Heart left ventricle (tissue), 16 donors: ENCODE measurements around the gene PCDHB8. TPM values are rescaled to one million over a fixed set of nuclear protein-coding genes. Genes with fewer than 3 reads are reported as not detected.
"Not testable (repeated sequence)": the region's sequence is repeated elsewhere in the genome, so short reads cannot be mapped to it uniquely, and the experiment has no call there.

ENCODE experiments used
- ATAC-seq, 4 donors: fragments of 200-7000 bp; cut with Tn5 transposase; one replicate each; pipeline ENCODE4 v1.9.1; 2020 to 2022; ENCODE audit warnings: moderate library complexity in 4 of 4, mild to moderate bottlenecking in 3 of 4, moderate number of reproducible peaks in 1 of 4
- DNase-seq, 5 donors: peaks; one replicate each; pipeline ENCODE4 v3.0.0-alpha.2; 2020
- H3K27ac ChIP-seq, 12 donors: fragments of 200-600 bp; sonication (generic) in 4 of 12; one replicate each; pipeline versions ENCODE4 v1.5.0 to v1.8.0; 2016 to 2022; ENCODE audit warnings: mild to moderate bottlenecking in 2 of 12
- H3K27me3 ChIP-seq, 9 donors: fragments of 200-600 bp; sonication (generic) in 2 of 9; one replicate each; pipeline versions ENCODE4 v1.5.1 to v1.8.0; 2016 to 2022; ENCODE audit warnings: mild to moderate bottlenecking in 3 of 9
- H3K36me3 ChIP-seq, 9 donors: fragments of 200-600 bp; sonication (generic) in 2 of 9; one replicate each; pipeline versions ENCODE4 v1.5.0 to v1.8.0; 2018 to 2022; ENCODE audit warnings: mild to moderate bottlenecking in 2 of 9
- H3K4me1 ChIP-seq, 12 donors: fragments of 200-600 bp; sonication (generic) in 4 of 12; one replicate each; pipeline versions ENCODE4 v1.5.0 to v1.8.0; 2016 to 2022; ENCODE audit warnings: mild to moderate bottlenecking in 3 of 12
- H3K4me3 ChIP-seq, 12 donors: fragments of 200-600 bp; sonication (generic) in 4 of 12; one replicate each; pipeline versions ENCODE4 v1.5.0 to v1.8.0; 2017 to 2022; ENCODE audit warnings: mild to moderate bottlenecking in 9 of 12, moderate library complexity in 4 of 12
- H3K9me3 ChIP-seq, 12 donors: fragments of 200-600 bp; sonication (generic) in 4 of 12; one replicate each; pipeline versions ENCODE4 v1.5.0 to v1.8.0; 2016 to 2022; ENCODE audit warnings: mild to moderate bottlenecking in 1 of 12
- POLR2A ChIP-seq, 2 donors: fragments of 450-650 bp; IDR thresholded peaks; one replicate each; pipeline ENCODE4 v1.6.1; 2017; ENCODE audit warnings: antibody characterized with exemption in 2 of 2, mild to moderate bottlenecking in 2 of 2, moderate library complexity in 2 of 2
- WGBS, 4 donors: extraction: QIAGEN DNeasy Blood & Tissue Kit in 2 of 4; methylation state at CpG; one replicate each; pipeline versions ENCODE4 v1.1.5 to v1.1.7; 2013 to 2018; 5-methylcytosine and 5-hydroxymethylcytosine counted together
- intact Hi-C, 10 donors: fragments of 100-400 bp; cut with DNase I; formaldehyde crosslinking; loops; one replicate each; pipeline versions ENCODE4 v1.11.1 to v1.14.2; 2022
- long read RNA-seq, 3 donors: library from polyadenylated mRNA; unstranded; transcript quantifications; one replicate each; pipeline ENCODE4 v2.0.0, GENCODE V29; 2020 to 2021
- polyA plus RNA-seq, 2 donors: library from polyadenylated mRNA; stranded (reverse); fragments of 200-250 nt; gene quantifications; one replicate each; pipeline ENCODE4 v1.2.3, GENCODE V29; 2013
- total RNA-seq, 9 donors: library from RNA; depleted of rRNA in 2 of 9; stranded (reverse); fragments of >200 nt in 2 of 9; fragmentation: NEBNext Ultra II Directional in 3 of 9; extraction: Animal tissue kit (Norgen Biotek cat#: 25700) in 3 of 9; gene quantifications; one replicate each; pipeline versions ENCODE4 v1.1.0 to v1.2.4, GENCODE V29; 2016 to 2023
- TF ChIP-seq, protein P1 (sequence below), 12 donors: fragments of 200-600 bp; sonication (generic) in 4 of 12; IDR thresholded peaks; one replicate each; pipeline versions ENCODE4 v1.5.0 to v1.8.0; 2018 to 2022; ENCODE audit warnings: antibody characterized with exemption in 12 of 12, mild to moderate bottlenecking in 5 of 12
- donor health status: ischemic (EF 13 %, LVEDD 7.1; RV severe dilation, severe dysfunction).
- donor health status: healthy with polysubstance abuse.
- donor health status: DM: no; HTN: yes; CAD: no.
- donor health status: DM: no; HTN: no; CAD: no.
- donor health status: ischemic (EF 25% LVEDD 6.9; RV normal size, moderate dysfunction).
- donor health status: ischemic (EF 25% LVEDD 5.7; RV mildly dilated, moderate dysfunction).
- donor health status: healthy.
- donor health status: DM: yes; HTN: yes; CAD: no.
- donor health status: ischemic (EF 35%, LVEDD 5.7; RV mildly dilated, moderate dysfunction).
- donor health status: nonischemic (EF 11% LVEDD 7.7; RV severe dilation, severe dysfunction).
- donor health status: DM: yes; HTN: yes; CAD: no.
- donor health status: PGD.
- donor health status: ischemic (EF 29% LVEDD 5.4; RV normal size, mild dysfunction).
- donor health status: nonischemic (EF 23%, LVEDD 6.1; RV moderate dilation, normal function).

The PCDHB8 gene
- total RNA-seq (1 to 10 TPM in 8 of 9 donors, under 1 TPM in 1; 0.63 to 3.8 (median 1.5) TPM), polyA plus RNA-seq (under 1 TPM; 0.23 to 0.51 TPM)
- long read RNA-seq, donor 1, partial matches to known transcripts: 0 of 1 reads
- long read RNA-seq, donor 1, other reads (novel, unspliced or antisense): 0 of 1 reads
- long read RNA-seq, donor 2, partial matches to known transcripts: 0 of 4 reads
- long read RNA-seq, donor 2, other reads (novel, unspliced or antisense): 0 of 4 reads
- long read RNA-seq, donor 3, partial matches to known transcripts: 0 of 2 reads
- long read RNA-seq, donor 3, other reads (novel, unspliced or antisense): 0 of 2 reads

- peaks cover 0 to 79% (median 27%) of the 10 kb centered on the region in 12 donors for H3K9me3 ChIP-seq
- H3K27me3 ChIP-seq: peaks cover 0 to 71% (median 33%) of the 10 kb centered on the region in 9 donors
Measured at GRCh38 chr5:141177577-141178191, at the start of gene PCDHB8. PCDHB8 (plus strand) TSS chr5:141177790; CDS start chr5:141178035, 245 bp downstream.

DNA sequence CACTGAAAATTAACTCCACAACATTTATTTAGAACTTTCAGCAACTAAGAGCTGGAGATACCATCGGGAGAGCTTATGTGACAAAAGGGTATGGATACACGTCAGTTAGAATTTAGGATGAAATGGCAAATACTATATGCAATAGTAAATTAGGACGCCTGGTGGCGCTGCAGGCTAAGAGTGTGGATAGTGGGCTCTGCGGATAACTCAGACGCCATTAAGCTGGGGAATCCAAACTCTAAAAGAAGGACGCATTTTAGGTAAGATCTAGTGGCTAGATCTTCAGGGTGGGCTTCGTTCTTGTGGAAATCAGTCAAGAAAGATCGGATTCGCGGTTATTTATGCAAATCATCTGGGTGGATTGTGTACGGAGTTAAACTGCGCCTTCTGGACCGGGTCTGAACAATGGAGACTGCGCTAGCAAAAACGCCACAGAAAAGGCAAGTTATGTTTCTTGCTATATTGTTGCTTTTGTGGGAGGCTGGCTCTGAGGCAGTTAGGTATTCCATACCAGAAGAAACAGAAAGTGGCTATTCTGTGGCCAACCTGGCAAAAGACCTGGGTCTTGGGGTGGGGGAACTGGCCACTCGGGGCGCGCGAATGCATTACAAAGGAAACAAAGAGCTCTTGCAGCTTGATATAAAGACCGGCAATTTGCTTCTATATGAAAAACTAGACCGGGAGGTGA is 42.4 kb upstream of the PCDHB8 start, which contains the start of gene PCDHB5:
Gene PCDHB5 (plus strand): TSS at position 177 of the 688 bp plus-strand sequence. CDS start 229 bp downstream, at position 406.
- no peaks in the 10 kb centered on the region for H3K36me3 ChIP-seq
- ATAC-seq (peak in 2 of 4 donors; percentile 44 to 67), DNase-seq (no peak)
- no peaks in the 10 kb centered on the region for H3K4me1 ChIP-seq
- H3K4me3 ChIP-seq: peak within 1 kb of the TSS; percentile 5 to 61 (median 44)
- intact Hi-C loops: no loop called here
- peak within 1 kb of the TSS in 3 of 12 donors; percentile 36 to 53 (median 45) for H3K27ac ChIP-seq
- peaks cover 0 to 100% (median 44%) of the 10 kb centered on the region in 12 donors for H3K9me3 ChIP-seq
- peaks cover 0 to 4% (median 0%) of the 10 kb centered on the region in 9 donors for H3K27me3 ChIP-seq
- 12 to 17% (median 15%) methylated on average over 22 of the region's 22 CpGs for WGBS, 4 donors
- TF ChIP-seq POLR2A (IDR thresholded peaks at IDR 0.05): no peak
- TF ChIP-seq, protein P1, sequence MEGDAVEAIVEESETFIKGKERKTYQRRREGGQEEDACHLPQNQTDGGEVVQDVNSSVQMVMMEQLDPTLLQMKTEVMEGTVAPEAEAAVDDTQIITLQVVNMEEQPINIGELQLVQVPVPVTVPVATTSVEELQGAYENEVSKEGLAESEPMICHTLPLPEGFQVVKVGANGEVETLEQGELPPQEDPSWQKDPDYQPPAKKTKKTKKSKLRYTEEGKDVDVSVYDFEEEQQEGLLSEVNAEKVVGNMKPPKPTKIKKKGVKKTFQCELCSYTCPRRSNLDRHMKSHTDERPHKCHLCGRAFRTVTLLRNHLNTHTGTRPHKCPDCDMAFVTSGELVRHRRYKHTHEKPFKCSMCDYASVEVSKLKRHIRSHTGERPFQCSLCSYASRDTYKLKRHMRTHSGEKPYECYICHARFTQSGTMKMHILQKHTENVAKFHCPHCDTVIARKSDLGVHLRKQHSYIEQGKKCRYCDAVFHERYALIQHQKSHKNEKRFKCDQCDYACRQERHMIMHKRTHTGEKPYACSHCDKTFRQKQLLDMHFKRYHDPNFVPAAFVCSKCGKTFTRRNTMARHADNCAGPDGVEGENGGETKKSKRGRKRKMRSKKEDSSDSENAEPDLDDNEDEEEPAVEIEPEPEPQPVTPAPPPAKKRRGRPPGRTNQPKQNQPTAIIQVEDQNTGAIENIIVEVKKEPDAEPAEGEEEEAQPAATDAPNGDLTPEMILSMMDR (IDR thresholded peaks at IDR 0.05): peak in 11 of 12 donors; percentile 25 to 62 (median 44)

More at GRCh38 chr5:141177577-141178191, at the start of gene PCDHB8:
- H3K27ac ChIP-seq, H3K4me1 ChIP-seq, DNase-seq, H3K36me3 ChIP-seq: not testable (repeated sequence)
- TF ChIP-seq, protein P1 (IDR thresholded peaks at IDR 0.05): peak in 5 of 12 donors; percentile 5 to 52 (median 8)
- ATAC-seq: peak in 3 of 4 donors; percentile 55 to 88 (median 71)
- intact Hi-C loops: loop anchor here in 3 of 10 donors (10.0 kb wide), 1 partner anchor 387 kb away; no protein-coding TSS in a partner anchor
- 17 to 27% (median 23%) methylated on average over 14 to 15 of the region's 18 CpGs for WGBS, 4 donors
- peak within 1 kb of the TSS in 3 of 12 donors; percentile 19 to 48 (median 40) for H3K4me3 ChIP-seq

- ATAC-seq: no peak
- no peak for TF ChIP-seq POLR2A (IDR thresholded peaks at IDR 0.05)
- TF ChIP-seq, protein P1 (IDR thresholded peaks at IDR 0.05): no peak
- no peak for DNase-seq
Measured at GRCh38 chr5:141135718-141136266, 41.8 kb upstream of the PCDHB8 start.

GRCh38 chr5:141137346-141137745 is 40.2 kb upstream of the PCDHB8 start:
- H3K27me3 ChIP-seq, DNase-seq, H3K4me3 ChIP-seq, H3K36me3 ChIP-seq, ATAC-seq, H3K4me1 ChIP-seq, H3K27ac ChIP-seq, intact Hi-C loops: not testable (repeated sequence)
- 43 to 58% (median 50%) methylated on average over 8 to 34 of the region's 34 CpGs for WGBS, 4 donors
- H3K9me3 ChIP-seq: peaks cover 0 to 100% (median 49%) of the 10 kb centered on the region in 12 donors

More at GRCh38 chr5:141135718-141136266, 41.8 kb upstream of the PCDHB8 start:
- H3K27ac ChIP-seq: no peak overlapping the region
- WGBS, 4 donors: 38 to 52% (median 43%) methylated on average over 16 to 19 of the region's 19 CpGs
- H3K27me3 ChIP-seq: peaks cover 0 to 4% (median 0%) of the 10 kb centered on the region in 9 donors
- peak overlapping the region; percentile 3 to 61 (median 44) for H3K4me3 ChIP-seq
- intact Hi-C loops: no loop called here
- H3K36me3 ChIP-seq: no peaks in the 10 kb centered on the region
- H3K9me3 ChIP-seq: peaks cover 0 to 100% (median 44%) of the 10 kb centered on the region in 12 donors
- no peaks in the 10 kb centered on the region for H3K4me1 ChIP-seq
